AG09319 (cell line): ENCODE results near the gene NCOR1.
"Not testable (repeated sequence)": the region's sequence is repeated elsewhere in the genome, so short reads cannot be mapped to it uniquely, and the experiment has no call there.

Experiments
- DNase-seq: peaks from one replicate; pipeline ENCODE4 v3.0.0-alpha.2; 2010; ENCODE audit warnings: low read depth; ENCODE audit errors: extremely low read depth
- CTCF ChIP-seq: IDR thresholded peaks from 2 replicates; pipeline ENCODE4 v1.5.1; 2011; ENCODE audit warnings: low read depth, mild to moderate bottlenecking, inconsistent platforms, low read length, moderate library complexity

Gene NCOR1

GRCh38 chr17:16158714-16159113, 56.6 kb downstream of the NCOR1 start:
- TF ChIP-seq CTCF = no peak
- DNase-seq = no peak

- TF ChIP-seq CTCF = no peak
- DNase-seq = no peak
These were observed 59.8 kb downstream of the NCOR1 start for GRCh38 chr17:16155536-16155935.

GRCh38 chr17:16152326-16152725, 63.0 kb downstream of the NCOR1 start:
- not testable (repeated sequence) for DNase-seq

GRCh38 chr17:16150251-16150856, 65.0 kb downstream of the NCOR1 start:
- no peak for TF ChIP-seq CTCF
- DNase-seq = no peak

- no peak for TF ChIP-seq CTCF
- no peak for DNase-seq
These were observed 66.7 kb downstream of the NCOR1 start for GRCh38 chr17:16148596-16148995.

GRCh38 chr17:16145319-16145890, 69.9 kb downstream of the NCOR1 start:
- DNase-seq = not testable (repeated sequence)

GRCh38 chr17:16141685-16142084, 73.6 kb downstream of the NCOR1 start:
- DNase-seq = no peak
- no peak for TF ChIP-seq CTCF

- DNase-seq = no peak
- no peak for TF ChIP-seq CTCF
These were observed 74.5 kb downstream of the NCOR1 start for GRCh38 chr17:16140854-16141253.
